ENCODE data around the gene LKAAEAR1. TPM values are rescaled to one million over a fixed set of nuclear protein-coding genes. Genes with fewer than 3 reads are reported as not detected.
"Not testable (repeated sequence)": the region's sequence is repeated elsewhere in the genome, so short reads cannot be mapped to it uniquely, and the experiment has no call there.

Gene LKAAEAR1
- total and polyA plus RNA-seq, 2 experiments from 2014 or later = 1.2 TPM; not detected in 1

GRCh38 chr20:64121586-64121985 lies 37.4 kb upstream of the LKAAEAR1 start:
- H3K27me3 ChIP-seq = peaks cover 17% of the 10 kb centered on the region
- no peak overlapping the region for H3K4me3 ChIP-seq
- no peaks in the 10 kb centered on the region for H4K20me1 ChIP-seq (ENCODE audit: insufficient read depth, poor library complexity, severe bottlenecking)
- no peak for TF ChIP-seq EZH2phosphoT487 (IDR thresholded peaks at IDR 0.05; ENCODE audit: low read depth, severe bottlenecking, unreplicated experiment)
- no peak for TF ChIP-seq EZH2 (IDR thresholded peaks at IDR 0.05; ENCODE audit: borderline replicate concordance)
- no peak for TF ChIP-seq CTCF (IDR thresholded peaks at IDR 0.05; ENCODE audit: poor library complexity)
- no peak overlapping the region for H3K4me2 ChIP-seq
- peaks cover 4% of the 10 kb centered on the region for H3K4me1 ChIP-seq (ENCODE audit: insufficient read depth)
- no peak for DNase-seq (ENCODE audit: low spot score)
- H3K9me2 ChIP-seq (replicated peaks; ENCODE audit: insufficient read depth) = no peaks in the 10 kb centered on the region
- WGBS (ENCODE audit: low lambda C conversion rate, missing lambda C conversion rate) = 87% methylated on average over 12 of the region's 12 CpGs
- no peak overlapping the region for H2AFZ ChIP-seq
- H3K79me2 ChIP-seq = no peaks in the 10 kb centered on the region
- no peaks in the 10 kb centered on the region for H3K9me3 ChIP-seq (ENCODE audit: low read depth)
- no peaks in the 10 kb centered on the region for H3K36me3 ChIP-seq (replicated peaks; ENCODE audit: insufficient read depth, low read depth)
- H3K27ac ChIP-seq = no peak overlapping the region

GRCh38 chr20:64119681-64120341 lies 35.6 kb upstream of the LKAAEAR1 start:
- H3K9me3 ChIP-seq (ENCODE audit: low read depth) = no peaks in the 10 kb centered on the region
- peak overlapping the region; percentile 72 for H3K4me2 ChIP-seq
- no peaks in the 10 kb centered on the region for H3K36me3 ChIP-seq (replicated peaks; ENCODE audit: insufficient read depth, low read depth)
- H4K20me1 ChIP-seq (ENCODE audit: insufficient read depth, poor library complexity, severe bottlenecking) = no peaks in the 10 kb centered on the region
- no peak for DNase-seq (ENCODE audit: low spot score)
- TF ChIP-seq EZH2phosphoT487 (IDR thresholded peaks at IDR 0.05; ENCODE audit: low read depth, severe bottlenecking, unreplicated experiment) (no peak), CTCF (IDR thresholded peaks at IDR 0.05; ENCODE audit: poor library complexity) (no peak), EZH2 (IDR thresholded peaks at IDR 0.05; ENCODE audit: borderline replicate concordance) (no peak)
- WGBS (ENCODE audit: low lambda C conversion rate, missing lambda C conversion rate) = 90% methylated on average over 11 of the region's 14 CpGs
- peaks cover 17% of the 10 kb centered on the region for H3K27me3 ChIP-seq
- H2AFZ ChIP-seq = peak overlapping the region; percentile 60
- no peak overlapping the region for H3K27ac ChIP-seq
- no peaks in the 10 kb centered on the region for H3K9me2 ChIP-seq (replicated peaks; ENCODE audit: insufficient read depth)
- peaks cover 4% of the 10 kb centered on the region for H3K4me1 ChIP-seq (ENCODE audit: insufficient read depth)
- H3K4me3 ChIP-seq = no peak overlapping the region
- H3K79me2 ChIP-seq = no peaks in the 10 kb centered on the region

GRCh38 chr20:64119301-64119680 lies 35.1 kb upstream of the LKAAEAR1 start:
- Histone ChIP-seq H3K27me3 (peaks cover 17% of the 10 kb centered on the region), H3K4me1 (ENCODE audit: insufficient read depth) (peaks cover 4% of the 10 kb centered on the region), H3K9me3 (ENCODE audit: low read depth) (no peaks in the 10 kb centered on the region), H3K4me3 (no peak overlapping the region), H3K79me2 (no peaks in the 10 kb centered on the region), H3K4me2 (no peak overlapping the region), H3K36me3 (replicated peaks; ENCODE audit: insufficient read depth, low read depth) (no peaks in the 10 kb centered on the region), H3K27ac (no peak overlapping the region), H4K20me1 (ENCODE audit: insufficient read depth, poor library complexity, severe bottlenecking) (no peaks in the 10 kb centered on the region), H3K9me2 (replicated peaks; ENCODE audit: insufficient read depth) (no peaks in the 10 kb centered on the region), H2AFZ (no peak overlapping the region)
- TF ChIP-seq EZH2phosphoT487 (IDR thresholded peaks at IDR 0.05; ENCODE audit: low read depth, severe bottlenecking, unreplicated experiment) = no peak
- TF ChIP-seq CTCF (IDR thresholded peaks at IDR 0.05; ENCODE audit: poor library complexity) = no peak
- TF ChIP-seq EZH2 (IDR thresholded peaks at IDR 0.05; ENCODE audit: borderline replicate concordance) = no peak
- 81% methylated on average over 8 of the region's 8 CpGs for WGBS (ENCODE audit: low lambda C conversion rate, missing lambda C conversion rate)
- DNase-seq (ENCODE audit: low spot score) = no peak

GRCh38 chr20:64117432-64117777 lies 33.2 kb upstream of the LKAAEAR1 start:
- H3K27ac ChIP-seq; H3K4me3 ChIP-seq; H3K79me2 ChIP-seq; H3K4me1 ChIP-seq (ENCODE audit: insufficient read depth); H3K4me2 ChIP-seq; H4K20me1 ChIP-seq (ENCODE audit: insufficient read depth, poor library complexity, severe bottlenecking); H3K9me3 ChIP-seq (ENCODE audit: low read depth); H3K9me2 ChIP-seq (replicated peaks; ENCODE audit: insufficient read depth); H3K36me3 ChIP-seq (replicated peaks; ENCODE audit: insufficient read depth, low read depth); H3K27me3 ChIP-seq; DNase-seq (ENCODE audit: low spot score); H2AFZ ChIP-seq: not testable (repeated sequence)
- no CpG with 5 or more reads among the region's 6 CpGs for WGBS (ENCODE audit: low lambda C conversion rate, missing lambda C conversion rate)

Measured in hepatocyte (in vitro differentiated cells).